Cardiac fibroblast (primary cell): ENCODE measurements around the gene NABP1.

Experiments
- DNase-seq, 2 donors: peaks; one replicate each; pipeline versions ENCODE4 v3.0.0 to v3.0.0-alpha.2; 2010; ENCODE audit warnings: low read depth in 2 of 2
- H3K4me3 ChIP-seq, 2 donors: replicated peaks in 1 of 2; 1 replicate in 1 of 2; 2 replicates in 1 of 2; pipeline ENCODE4 v1.5.1; 2011; ENCODE audit warnings: low read depth in 2 of 2, low read length in 2 of 2, mild to moderate bottlenecking in 2 of 2, moderate library complexity in 1 of 2
- CTCF ChIP-seq: IDR thresholded peaks from one replicate; pipeline ENCODE4 v1.5.1; 2011; ENCODE audit warnings: low read depth, mild to moderate bottlenecking, low read length, inconsistent platforms

The NABP1 gene

GRCh38 chr2:191728750-191729624, 51.1 kb downstream of the NABP1 start:
- peak in 1 of 2 donors; percentile 27 for DNase-seq
- no peak for TF ChIP-seq CTCF
- no peak overlapping the region for H3K4me3 ChIP-seq

GRCh38 chr2:191730263-191730662, 52.3 kb downstream of the NABP1 start:
- no peak overlapping the region for H3K4me3 ChIP-seq
- DNase-seq, result no peak
- no peak for TF ChIP-seq CTCF
